HG03460 (cell line): ENCODE data around the gene ETV1.
"Not testable (repeated sequence)": the region's sequence is repeated elsewhere in the genome, so short reads cannot be mapped to it uniquely, and the experiment has no call there.

Source experiments
- ATAC-seq: cut with Tn5 transposase; IDR thresholded peaks from one replicate; pipeline ENCODE4 v1.9.1; 2021; ENCODE audit not compliant: unreplicated experiment

Gene ETV1

DNA sequence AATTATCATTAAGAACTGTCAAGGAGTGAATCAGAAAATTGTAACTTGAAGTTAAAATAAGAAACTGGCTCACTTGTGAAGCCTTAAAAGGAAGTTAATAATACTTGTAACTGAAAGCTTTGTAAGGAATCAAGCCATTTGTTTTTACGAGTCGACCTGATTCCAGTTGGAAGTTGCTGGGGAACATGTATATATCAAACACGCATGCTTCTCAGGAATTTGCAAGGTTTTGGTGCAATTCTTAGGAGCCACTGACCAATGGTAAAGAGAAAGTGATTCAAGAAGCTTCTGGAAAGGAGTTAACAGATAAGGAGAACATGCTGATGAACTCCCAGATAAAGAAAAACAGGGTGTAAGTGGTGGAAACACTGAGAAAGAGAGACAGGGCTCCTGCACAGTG lies 56.4 kb downstream of the ETV1 start:
- ATAC-seq: no peak

DNA sequence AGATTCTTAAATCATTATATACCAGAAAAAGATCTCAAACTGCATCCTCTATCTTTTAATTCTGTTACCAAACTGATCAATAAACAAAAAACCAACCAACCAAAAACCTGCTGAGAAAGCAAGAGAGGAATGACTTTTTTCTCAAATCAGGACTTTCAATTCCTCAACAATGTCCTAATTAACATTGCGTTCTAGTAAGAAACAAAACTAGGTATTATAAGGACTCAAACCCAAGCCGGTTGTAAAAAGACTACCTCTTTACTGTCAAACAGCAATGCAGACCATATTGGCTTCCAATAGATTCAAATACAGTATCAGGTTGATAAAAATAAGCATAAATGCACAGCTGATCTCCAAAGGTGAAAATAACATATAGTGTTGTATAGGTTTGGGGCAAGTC lies 57.3 kb downstream of the ETV1 start:
- ATAC-seq: no peak

DNA sequence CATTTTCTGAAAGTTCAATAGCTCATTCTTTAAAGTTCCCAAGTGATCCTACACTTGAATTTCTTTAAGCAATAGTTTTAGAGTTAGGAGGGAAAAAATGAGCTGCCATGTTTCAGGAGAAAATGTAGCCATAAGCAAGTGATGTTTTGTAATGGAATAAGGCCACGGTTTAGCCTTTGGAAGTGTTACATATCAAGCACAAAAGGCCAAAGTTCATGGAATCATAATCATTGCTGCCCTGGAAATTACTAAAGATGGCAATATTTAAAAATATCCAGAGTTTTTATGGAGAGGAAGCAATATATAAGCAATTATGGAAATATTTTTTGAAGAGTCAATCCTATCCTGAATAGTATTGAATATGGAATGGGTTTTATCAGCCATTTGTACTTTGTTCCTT lies 68.4 kb downstream of the ETV1 start:
- ATAC-seq: no peak

DNA sequence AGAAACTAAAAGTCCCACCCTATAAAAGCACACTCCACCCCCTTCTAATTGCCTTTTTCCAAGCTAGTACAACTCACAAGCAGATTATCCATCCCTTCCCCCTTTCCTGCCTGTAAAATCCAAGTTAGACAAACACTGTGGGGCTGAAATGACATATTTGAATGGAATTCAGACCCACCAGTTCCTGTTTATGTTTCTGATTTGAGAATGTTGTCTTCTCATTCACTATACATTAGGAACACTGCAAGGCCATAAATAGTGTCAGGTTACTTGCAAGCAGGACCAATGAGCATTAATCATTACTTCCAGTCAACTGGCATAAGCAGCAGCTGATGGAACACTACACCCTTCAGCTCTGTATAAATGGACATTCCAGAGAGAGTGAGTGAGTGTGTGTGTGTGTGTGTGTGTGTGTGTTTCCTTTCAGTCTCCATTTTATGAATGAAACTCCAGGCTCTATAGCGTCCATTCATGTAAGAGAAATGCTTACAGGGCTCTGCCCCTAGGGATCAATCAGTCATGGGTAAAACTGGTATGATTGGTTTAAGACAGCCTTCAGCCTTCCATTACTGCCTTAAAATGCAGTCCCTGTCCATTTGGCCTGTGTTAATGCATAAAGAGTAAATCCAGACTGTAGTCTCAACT lies 69.3 kb downstream of the ETV1 start:
- ATAC-seq: no peak

DNA sequence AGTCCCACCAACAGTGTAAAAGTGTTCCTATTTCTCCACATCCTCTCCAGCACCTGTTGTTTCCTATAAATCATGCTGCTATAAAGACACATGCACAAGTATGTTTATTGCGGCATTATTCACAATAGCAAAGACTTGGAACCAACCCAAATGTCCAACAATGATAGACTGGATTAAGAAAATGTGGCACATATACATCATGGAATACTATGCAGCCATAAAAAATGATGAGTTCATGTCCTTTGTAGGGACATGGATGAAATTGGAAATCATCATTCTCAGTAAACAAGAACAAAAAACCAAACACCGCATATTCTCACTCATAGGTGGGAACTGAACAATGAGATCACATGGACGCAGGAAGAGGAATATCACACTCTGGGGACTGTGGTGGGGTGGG lies 71.1 kb downstream of the ETV1 start:
- not testable (repeated sequence) for ATAC-seq

DNA sequence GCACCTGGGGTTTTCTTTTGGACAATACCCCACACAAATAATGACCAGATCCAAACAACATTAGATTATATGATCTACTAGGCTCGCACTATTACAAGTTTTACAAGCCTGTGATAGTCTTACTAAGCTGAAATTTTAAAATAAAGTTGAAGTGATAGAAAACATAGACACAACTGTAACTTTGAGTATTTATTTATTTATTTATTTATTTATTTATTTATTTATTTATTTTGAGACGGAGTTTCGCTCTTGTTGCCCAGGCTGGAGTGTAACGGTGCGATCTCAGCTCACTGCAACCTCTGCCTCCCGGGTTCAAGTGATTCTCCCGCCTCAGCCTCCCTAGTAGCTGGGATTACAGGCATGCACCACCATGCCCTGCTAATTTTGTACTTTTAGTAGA lies 72.4 kb downstream of the ETV1 start:
- ATAC-seq: not testable (repeated sequence)

DNA sequence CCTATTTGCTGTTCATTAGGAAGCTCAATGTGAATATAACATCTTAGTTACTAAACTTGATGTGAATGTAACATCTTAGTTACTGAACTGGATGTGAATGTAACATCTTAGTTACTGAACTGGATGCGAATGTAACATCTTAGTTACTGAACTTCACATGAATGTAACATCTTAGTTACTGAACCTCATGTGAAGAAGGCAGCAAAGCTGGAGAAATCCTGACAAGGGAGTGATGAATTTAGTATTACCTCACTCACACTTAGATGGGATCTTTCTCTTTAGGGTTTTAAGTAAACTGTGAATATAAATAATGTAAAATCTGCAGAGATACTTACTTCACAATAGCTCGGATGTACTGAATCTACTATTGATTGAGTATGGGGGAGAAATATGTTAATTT lies 73.6 kb downstream of the ETV1 start:
- ATAC-seq: no peak

DNA sequence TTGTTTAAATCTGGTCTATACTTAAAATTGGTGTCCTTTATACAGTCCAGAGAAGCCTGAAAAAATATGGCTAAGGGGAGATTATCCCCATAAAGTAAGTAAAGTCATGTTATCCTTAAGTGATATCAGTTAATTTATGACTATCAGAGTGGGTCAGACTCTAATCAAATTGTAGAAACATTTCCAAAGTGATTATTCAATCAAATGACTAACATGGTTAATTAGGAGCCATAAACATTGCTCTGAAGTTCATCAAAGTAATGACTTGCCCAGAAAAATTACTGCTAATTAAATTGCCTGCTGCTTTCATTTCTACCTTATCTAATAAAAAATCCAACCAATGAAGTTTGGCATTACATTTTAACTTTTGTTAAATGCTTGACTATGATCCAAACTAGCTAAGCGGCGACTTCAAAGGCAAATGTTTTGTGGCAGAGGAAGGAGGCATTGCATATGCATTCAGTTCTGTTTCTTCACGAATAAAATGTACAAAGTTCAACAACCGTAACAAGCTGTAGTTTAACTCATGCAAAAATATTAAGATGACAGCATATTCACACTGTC lies 76.7 kb downstream of the ETV1 start:
- ATAC-seq: no peak

DNA sequence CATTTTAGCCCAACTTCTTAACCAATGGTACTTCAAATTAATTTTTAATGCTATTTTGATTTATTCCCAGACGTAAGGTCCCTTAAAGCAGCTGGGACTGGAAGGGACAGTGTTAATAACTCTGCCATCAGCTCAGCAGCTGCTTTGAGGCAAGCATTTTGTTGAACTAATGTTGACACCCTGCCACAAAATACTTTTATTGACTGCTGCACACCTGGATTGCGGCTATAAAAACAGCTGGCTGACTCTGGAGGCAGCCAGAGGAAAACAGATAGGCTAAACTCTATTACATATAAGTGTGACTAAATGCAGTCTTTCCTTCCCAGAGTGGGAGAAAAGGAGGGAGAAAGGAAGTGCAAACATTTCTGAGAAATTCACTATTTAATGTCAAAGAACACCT lies 77.6 kb downstream of the ETV1 start:
- no peak for ATAC-seq

DNA sequence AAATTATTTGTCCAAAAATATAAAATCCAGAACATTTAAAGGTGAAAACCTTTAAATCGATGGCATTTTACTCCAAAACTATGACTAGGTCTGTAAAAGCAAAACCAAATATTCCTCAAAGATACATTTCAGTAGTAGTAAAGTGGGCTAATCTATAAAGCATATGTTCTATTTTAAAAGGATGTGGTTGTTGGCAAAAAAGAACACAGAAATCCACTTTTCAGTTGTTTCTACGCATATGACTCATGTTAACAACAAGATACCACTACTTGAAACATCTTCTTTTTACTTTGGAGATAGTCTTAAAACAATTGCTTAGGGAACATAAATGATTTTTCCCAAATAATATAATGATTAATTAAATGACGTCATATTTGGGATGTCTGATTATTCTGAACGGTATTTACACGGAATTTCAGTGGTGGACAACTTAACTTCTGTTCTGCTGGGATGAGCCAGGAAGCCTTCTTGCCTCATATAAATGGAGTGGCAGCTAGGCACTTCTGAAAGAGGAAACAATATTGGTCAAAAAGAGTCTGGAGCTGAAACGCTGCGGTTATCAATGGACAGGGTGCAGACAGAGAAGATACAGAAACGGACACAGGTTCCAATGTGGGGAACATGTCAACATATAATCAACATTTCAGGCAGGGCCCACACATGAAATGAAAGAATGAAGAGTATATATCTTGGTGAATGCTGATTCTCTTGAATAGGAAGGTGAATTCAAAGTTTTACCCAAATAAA lies 78.5 kb downstream of the ETV1 start:
- no peak for ATAC-seq

DNA sequence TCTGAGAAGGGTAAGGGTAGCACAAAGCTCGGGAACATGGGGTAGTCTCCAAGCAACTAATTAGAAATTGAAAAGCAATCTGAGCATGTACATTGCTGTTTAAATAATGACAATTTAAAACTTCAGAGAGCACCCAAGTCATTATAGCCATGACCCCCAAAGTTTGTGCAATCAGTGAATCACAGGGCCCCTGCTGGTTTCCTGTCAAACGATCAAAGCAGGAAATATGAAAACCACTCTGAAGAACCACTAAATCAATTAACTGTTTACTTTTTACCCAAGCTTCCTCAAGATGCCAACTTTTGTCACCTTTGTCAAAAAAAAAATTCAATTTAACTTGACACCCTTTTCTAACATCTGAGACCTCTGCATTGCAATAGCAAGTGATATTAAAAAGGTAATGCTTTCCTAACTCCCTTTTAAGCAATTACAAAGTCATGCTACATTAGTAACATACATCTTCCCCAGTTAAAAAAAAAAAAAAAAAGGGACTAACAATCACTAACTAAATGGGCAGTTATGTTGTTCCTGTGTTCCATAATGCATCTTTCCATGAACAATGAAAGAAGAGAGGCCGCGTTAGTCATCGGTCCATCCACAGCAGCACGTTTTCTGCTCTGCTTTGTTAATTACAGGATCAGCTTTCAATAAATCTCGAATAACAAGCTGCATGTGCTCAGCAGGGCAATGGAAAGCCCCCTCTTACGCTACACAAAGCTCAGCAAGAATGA lies 80.6 kb downstream of the ETV1 start:
- ATAC-seq: no peak

DNA sequence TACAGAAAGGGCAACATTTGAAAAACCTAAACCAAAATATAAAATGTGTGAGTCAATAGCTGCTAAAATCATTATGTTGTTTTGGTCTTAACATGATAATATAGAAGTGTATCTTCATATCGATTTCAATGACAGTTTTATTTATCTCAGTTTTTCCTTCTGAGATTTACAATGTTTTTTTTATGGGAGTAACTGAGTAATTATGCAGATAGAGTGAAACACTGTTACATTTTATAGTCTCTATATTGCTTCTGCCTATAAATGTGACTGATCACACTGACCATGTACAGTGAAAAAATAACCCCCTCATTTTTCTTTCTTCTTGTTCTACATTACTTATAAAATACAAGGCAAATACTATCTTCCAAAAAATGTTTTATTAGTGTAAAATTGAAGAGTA lies 81.6 kb downstream of the ETV1 start:
- no peak for ATAC-seq

DNA sequence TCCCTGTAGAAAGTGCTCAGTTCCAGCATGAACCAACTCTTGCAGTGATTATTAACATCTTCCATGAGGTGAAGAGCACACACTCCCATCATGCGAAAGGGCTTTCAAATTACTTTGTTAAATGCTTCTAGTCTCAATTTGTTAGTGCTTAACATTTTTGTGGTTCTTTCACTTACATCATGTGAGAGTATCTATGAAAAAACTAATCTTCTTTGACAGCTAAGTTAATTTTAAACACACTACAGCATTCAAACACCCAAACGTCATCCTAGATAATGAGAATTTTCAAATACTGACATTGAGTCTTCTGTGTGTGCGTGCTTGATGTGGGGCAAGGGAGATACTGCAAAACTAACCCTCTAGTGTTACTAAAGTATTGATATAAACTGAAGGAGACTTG lies 84.8 kb downstream of the ETV1 start:
- ATAC-seq: no peak

DNA sequence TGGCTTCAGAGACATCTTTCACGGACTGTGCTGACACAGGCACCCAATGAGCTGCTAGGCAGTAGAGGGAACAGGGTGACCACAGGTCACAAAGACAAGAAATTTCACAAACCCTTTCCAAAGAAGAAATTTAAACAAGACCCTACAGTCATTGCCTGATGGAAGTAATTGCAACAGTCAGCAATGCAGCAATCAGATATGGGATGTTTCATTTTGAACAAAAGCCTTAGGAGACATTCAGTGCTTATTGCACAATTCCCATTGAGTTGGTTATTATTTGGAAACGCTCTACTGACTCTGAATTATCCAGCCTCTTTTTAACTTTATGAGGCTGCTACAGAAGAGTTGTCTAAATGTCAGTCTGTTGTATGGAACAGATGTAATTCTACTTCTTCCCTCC lies 85.5 kb downstream of the ETV1 start:
- no peak for ATAC-seq

DNA sequence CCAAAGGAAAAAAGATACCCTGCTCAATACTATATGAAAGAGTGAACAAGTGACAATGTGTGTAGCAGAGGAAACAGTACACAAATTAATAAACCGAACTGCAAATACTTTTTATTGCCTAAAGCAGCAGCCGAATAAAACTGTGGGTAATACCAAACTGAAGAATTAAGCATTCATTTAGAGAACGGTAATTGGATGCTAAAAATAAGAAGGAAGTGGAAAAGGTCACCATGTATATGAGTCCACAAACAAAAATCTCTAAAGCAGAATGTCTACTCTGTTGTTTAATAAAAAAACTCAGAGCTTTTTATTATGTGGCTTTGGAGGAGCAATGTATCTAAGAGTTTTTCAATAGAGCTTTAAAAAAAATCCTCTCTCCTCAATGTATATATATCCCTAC lies 87.9 kb downstream of the ETV1 start:
- no peak for ATAC-seq

DNA sequence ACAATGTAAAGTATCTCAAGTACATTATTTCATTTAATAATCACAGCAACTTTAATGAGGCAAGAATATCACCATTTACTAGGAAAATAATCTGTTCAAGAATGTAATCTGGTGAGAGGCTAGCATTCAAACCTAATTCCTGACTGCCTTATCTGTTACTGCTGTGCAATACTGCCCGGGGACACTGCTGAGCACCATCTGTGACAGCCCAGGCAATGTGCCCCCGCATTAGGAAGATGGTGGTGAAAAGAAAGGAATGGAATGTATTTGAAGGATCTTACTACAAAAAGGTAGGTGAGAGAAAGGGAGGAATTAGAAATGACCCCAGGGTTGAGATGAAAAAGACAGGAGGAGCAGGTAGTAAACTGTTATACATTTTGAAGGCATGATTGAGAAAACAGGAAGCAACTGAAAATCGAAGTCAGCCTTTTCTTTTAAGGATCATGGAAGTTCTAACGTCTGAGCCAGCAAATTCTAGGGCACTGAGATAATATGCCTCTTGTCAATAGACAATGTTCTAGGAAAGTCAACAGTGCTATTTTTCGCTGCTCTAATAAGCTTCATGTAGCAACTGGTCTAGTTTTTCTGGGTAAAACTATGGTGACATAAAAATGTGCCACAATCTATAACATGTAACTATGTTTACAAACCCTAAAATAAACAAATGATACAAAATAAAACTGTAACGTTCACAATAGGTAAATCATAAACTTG lies 90.4 kb downstream of the ETV1 start:
- no peak for ATAC-seq

DNA sequence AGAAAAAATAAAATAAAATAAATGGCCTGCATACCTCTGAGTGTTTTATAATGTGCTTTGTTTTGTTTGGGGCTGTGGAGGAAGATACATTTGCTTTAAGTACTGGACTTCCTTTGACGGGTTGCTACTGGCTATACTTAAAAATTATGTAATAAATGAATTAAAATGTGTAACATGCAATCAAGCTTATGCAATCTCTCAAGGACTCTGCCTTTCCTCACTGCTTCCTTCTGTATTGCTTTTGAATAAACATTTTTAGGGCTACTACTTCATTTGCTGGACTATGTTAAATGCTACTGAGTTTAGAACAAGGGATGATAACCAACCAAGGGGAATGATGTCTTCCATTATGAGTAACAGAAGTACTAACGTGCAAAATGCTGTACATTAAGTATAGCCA lies 91.6 kb downstream of the ETV1 start:
- no peak for ATAC-seq

DNA sequence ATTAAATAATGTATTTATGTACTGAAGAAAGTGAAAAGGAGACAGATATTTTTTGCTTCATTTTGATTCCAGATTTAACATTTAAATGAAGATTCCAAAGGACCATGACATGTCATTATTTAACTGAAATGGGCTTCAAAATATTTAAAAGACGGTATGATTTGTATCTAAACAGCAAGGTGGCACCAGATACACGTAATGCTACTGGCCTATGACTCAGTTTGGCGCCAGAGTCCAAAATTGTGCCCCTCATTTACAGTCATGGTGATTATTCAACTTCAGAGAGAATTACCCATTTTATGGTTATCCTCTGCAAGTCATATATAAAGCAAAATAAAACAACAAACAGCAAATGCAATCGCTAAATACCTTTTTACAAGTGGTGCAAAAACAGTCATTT lies 94.5 kb downstream of the ETV1 start:
- ATAC-seq: no peak

DNA sequence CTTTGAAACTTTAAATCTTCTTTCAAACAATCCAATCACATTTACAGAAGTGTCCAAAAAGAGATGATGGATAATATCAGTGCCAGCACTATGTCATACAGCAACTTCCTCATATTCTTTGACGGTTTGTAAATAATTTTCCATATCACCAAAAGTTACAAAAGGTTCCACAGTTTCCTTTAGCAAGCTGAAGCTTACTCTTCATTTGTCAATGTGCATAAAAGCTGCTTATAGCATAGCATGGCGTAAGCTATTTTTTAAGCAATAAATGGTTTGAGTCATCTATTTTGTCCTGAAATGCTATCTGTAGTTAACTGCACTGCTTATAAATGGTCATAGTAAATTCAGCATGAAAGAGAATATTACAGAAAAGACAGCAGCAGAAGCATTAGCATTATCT lies 95.1 kb downstream of the ETV1 start:
- no peak for ATAC-seq

DNA sequence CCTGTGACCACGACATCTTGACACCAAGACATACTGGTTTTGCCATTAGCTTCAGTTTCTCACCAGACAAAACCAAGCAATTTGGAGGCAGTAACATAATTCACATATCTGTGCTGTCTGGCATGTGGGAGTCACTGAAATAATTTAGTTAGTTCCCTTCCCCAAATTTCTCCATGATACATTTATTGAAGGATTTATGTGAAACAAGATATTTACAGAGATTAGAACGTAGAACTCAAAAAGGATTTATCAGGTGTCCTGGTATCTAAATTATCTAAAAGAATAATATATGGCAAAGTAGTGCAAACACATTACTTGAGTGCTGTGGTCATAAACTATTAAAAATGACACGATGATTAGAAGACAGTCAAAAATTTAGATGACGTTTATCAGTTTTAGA lies 98.7 kb downstream of the ETV1 start:
- ATAC-seq: no peak

DNA sequence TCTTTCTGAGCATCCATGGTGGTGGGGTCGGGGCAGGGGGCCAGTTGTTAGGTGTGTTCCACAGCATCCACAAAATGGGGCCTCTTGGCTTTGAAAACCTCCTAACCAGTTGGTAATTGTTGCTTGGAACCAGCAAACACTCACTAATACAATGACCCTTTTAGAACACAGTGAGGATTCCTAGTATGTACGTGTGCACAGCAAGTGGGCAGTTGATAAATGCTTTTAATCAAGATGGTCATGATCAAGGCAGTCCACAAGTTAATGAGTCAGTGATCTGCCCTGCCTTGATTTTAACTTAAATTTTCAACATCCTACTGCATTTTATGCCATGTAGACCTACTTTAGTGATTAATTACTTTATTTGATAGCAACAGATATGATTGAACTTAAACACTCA lies 103.1 kb downstream of the ETV1 start:
- no peak for ATAC-seq
